Endothelial cell of umbilical vein (primary cell): Measurements from ENCODE around the gene KDM3B. TPM values are rescaled to one million over a fixed set of nuclear protein-coding genes. Genes with fewer than 3 reads are reported as not detected.

Experiments
- BruUV-seq: library from RNA; stranded (reverse); fragments of 400-500 nt; replicated peaks from 2 replicates; lab custom pipeline; 2021; lab: Mats Ljungman, UMichigan
- CTCF ChIA-PET: fragments of 300-600, 350-600 bp; sonication (Branson Sonifier 250); formaldehyde crosslinking; loops from one replicate; lab custom pipeline; 2021; ENCODE audit warnings: antibody characterized with exemption, inconsistent platforms; lab: Charles Lee
- POLR2A ChIA-PET: fragments of 300-600, 350-600 bp; sonication (Branson Sonifier 250); formaldehyde crosslinking; loops from one replicate; lab custom pipeline; 2021; ENCODE audit warnings: antibody characterized with exemption, inconsistent platforms; lab: Charles Lee
- DNase-seq: peaks from one replicate; pipeline ENCODE4 v3.0.0-alpha.2; 2011; ENCODE audit warnings: low read depth, low spot score
- FAIRE-seq: peaks from 2 replicates; lab custom pipeline; 2011; peaks lifted over from hg19 to GRCh38; lab: Jason Lieb, UNC
- H2AFZ ChIP-seq: 2 replicates; pipeline ENCODE4 v1.6.0; 2012; ENCODE audit warnings: low read depth, low read length, control low read depth, inconsistent platforms
- H3K27ac ChIP-seq: 2 replicates; pipeline ENCODE4 v1.5.1; 2011; ENCODE audit warnings: low read depth, mild to moderate bottlenecking, control low read depth, low read length, moderate library complexity; ENCODE audit not compliant: insufficient read depth
- H3K27me3 ChIP-seq, 2 experiments: 2 replicates each; pipeline versions ENCODE4 v1.6.0 to v1.6.1; 2011; ENCODE audit warnings: low read length in 2 of 2, mixed read lengths in 1 of 2; ENCODE audit not compliant: control insufficient read depth in 2 of 2, insufficient read depth in 2 of 2
- H3K36me3 ChIP-seq, 2 experiments: 2 replicates in 1 of 2; 3 replicates in 1 of 2; pipeline ENCODE4 v1.5.1; 2011; ENCODE audit warnings: low read length in 2 of 2, mild to moderate bottlenecking in 1 of 2, moderate library complexity in 1 of 2; ENCODE audit not compliant: control insufficient read depth in 2 of 2, insufficient read depth in 2 of 2; ENCODE audit errors: extremely low read depth in 1 of 2
- H3K4me1 ChIP-seq: 3 replicates; pipeline ENCODE4 v1.5.1; 2011; ENCODE audit warnings: mild to moderate bottlenecking, low read length; ENCODE audit not compliant: control insufficient read depth, insufficient read depth; ENCODE audit errors: extremely low read depth
- H3K4me2 ChIP-seq: 2 replicates; pipeline ENCODE4 v1.6.1; 2011; ENCODE audit warnings: low read length, control low read depth, mixed read lengths; ENCODE audit not compliant: insufficient read depth
- H3K4me3 ChIP-seq, 3 experiments: fragments of 200-600 bp in 1 of 3; sonication (generic), shearing (Covaris generic) in 1 of 3; replicated peaks in 1 of 3; 2 replicates each; pipeline ENCODE4 v1.5.1; 2011 to 2016; ENCODE audit warnings: control low read depth in 3 of 3, low read length in 3 of 3, mild to moderate bottlenecking in 2 of 3, inconsistent platforms in 1 of 3, low read depth in 1 of 3, moderate library complexity in 1 of 3; ENCODE audit not compliant: insufficient read depth in 1 of 3
- H3K79me2 ChIP-seq: 2 replicates; pipeline ENCODE4 v1.6.0; 2012; ENCODE audit warnings: low read length, inconsistent platforms; ENCODE audit not compliant: control insufficient read depth, insufficient read depth
- H3K9ac ChIP-seq: replicated peaks from 2 replicates; pipeline ENCODE3; 2011; ENCODE audit warnings: low read length, control low read depth; ENCODE audit not compliant: insufficient read depth; ENCODE audit errors: extremely low read depth
- H3K9me1 ChIP-seq: replicated peaks from 3 replicates; pipeline ENCODE4 v1.6.0; 2011; ENCODE audit warnings: mild to moderate bottlenecking, low read length; ENCODE audit not compliant: control insufficient read depth, insufficient read depth; ENCODE audit errors: extremely low read depth
- H3K9me3 ChIP-seq: replicated peaks from 2 replicates; pipeline ENCODE4 v1.5.1; 2012; ENCODE audit warnings: low read length, inconsistent platforms; ENCODE audit not compliant: control insufficient read depth, insufficient read depth
- H4K20me1 ChIP-seq: replicated peaks from 2 replicates; pipeline ENCODE3; 2011; ENCODE audit warnings: mild to moderate bottlenecking, low read length; ENCODE audit not compliant: control insufficient read depth, insufficient read depth; ENCODE audit errors: extremely low read depth
- CTCF ChIP-seq, 2 donors: IDR thresholded peaks; 1 replicate in 1 of 2; 2 replicates in 1 of 2; pipeline ENCODE4 v1.5.1; 2011; ENCODE audit warnings: low read length in 2 of 2, mild to moderate bottlenecking in 2 of 2, moderate library complexity in 2 of 2, control low read depth in 1 of 2, inconsistent platforms in 1 of 2, low read depth in 1 of 2; ENCODE audit not compliant: insufficient read depth in 1 of 2; ENCODE audit errors: extremely low read depth in 1 of 2
- EZH2 ChIP-seq: IDR thresholded peaks from 2 replicates; pipeline ENCODE4 v1.6.1; 2012; ENCODE audit warnings: borderline replicate concordance, low read depth, mild to moderate bottlenecking, moderate library complexity, low read length, inconsistent platforms; ENCODE audit not compliant: severe bottlenecking
- FOS ChIP-seq: IDR thresholded peaks from 2 replicates; pipeline ENCODE4 v1.6.1; 2011; ENCODE audit warnings: mild to moderate bottlenecking, low read length, moderate library complexity, borderline replicate concordance; ENCODE audit not compliant: insufficient read depth
- POLR2A ChIP-seq: IDR thresholded peaks from 2 replicates; pipeline ENCODE4 v1.6.1; 2012; ENCODE audit warnings: low read depth, mild to moderate bottlenecking, control low read depth, low read length
- dilution Hi-C: fragments of 300-500 bp; cut with MboI; formaldehyde crosslinking; loops from one replicate; pipeline ENCODE4 v1.15.0; 2019; ENCODE audit warnings: low sequenced_read_pairs; ENCODE audit not compliant: extremely low pct_ligation_motif_present
- intact Hi-C: fragments of 100-400 bp; cut with micrococcal nuclease; formaldehyde crosslinking; loops from one replicate; pipeline ENCODE4 v1.10.0; 2022
- polyA plus RNA-seq, 4 experiments: library from polyadenylated mRNA; depleted of rRNA in 3 of 4; stranded (reverse) in 3 of 4; unstranded in 1 of 4; fragments of >200 nt; gene quantifications; 2 replicates each; pipeline versions ENCODE4 v1.2.1 to v1.2.3, GENCODE V29; 2011 to 2012; ENCODE audit warnings: missing spikeins in 1 of 4
- total RNA-seq: library from RNA; stranded (reverse); gene quantifications from 2 replicates; pipeline ENCODE4 v1.2.3, GENCODE V29; 2021

The KDM3B gene
- total and polyA plus RNA-seq, 2 donors (not counting 3 experiments of a cell fraction or from before 2014, with no cell fraction given) = 19.0 to 55.7 TPM

- no peak overlapping the region for H3K4me2 ChIP-seq
- no peak overlapping the region for H3K4me3 ChIP-seq
- H4K20me1 ChIP-seq = no peaks in the 10 kb centered on the region
- no peaks in the 10 kb centered on the region for H3K9me3 ChIP-seq
- DNase-seq = no peak
- H3K4me1 ChIP-seq = no peaks in the 10 kb centered on the region
- no peaks in the 10 kb centered on the region for H3K36me3 ChIP-seq
- intact Hi-C loops (no loop called here), dilution Hi-C loops (no loop called here)
- CTCF ChIA-PET = interaction anchor here (0.9 to 9.4 kb wide), 16 partner anchors 7 to 99 kb away, joined by 3 to 207 read pairs (median 4); partner anchors contain the start of genes EGR1 and REEP2
- H3K27ac ChIP-seq = no peak overlapping the region
- no peak for TF ChIP-seq CTCF (IDR thresholded peaks at IDR 0.05; ENCODE audit: extremely low read depth in 1 of 2, insufficient read depth in 1 of 2, low read depth in 1 of 2, low read length in 2 of 2)
- TF ChIP-seq FOS = no peak
- no peak for TF ChIP-seq POLR2A
- TF ChIP-seq EZH2 = no peak
- no peaks in the 10 kb centered on the region for H3K9me1 ChIP-seq
- H3K27me3 ChIP-seq = no peaks in the 10 kb centered on the region
- no TSS peak for BruUV-seq
- FAIRE-seq = no peak
- POLR2A ChIA-PET = interaction anchor here (1.4 kb wide), 1 partner anchor 10 kb away, joined by 3 read pairs; the partner anchor contains the start of gene REEP2
- H2AFZ ChIP-seq = no peak overlapping the region
- H3K79me2 ChIP-seq = no peaks in the 10 kb centered on the region
- H3K9ac ChIP-seq = no peak overlapping the region
These were observed 96.3 kb downstream of the KDM3B start for GRCh38 chr5:138448481-138449398.
